ENCODE data around the gene ZNRF3.

Gene ZNRF3

GRCh38 chr22:29070490-29070889 lies 187.1 kb downstream of the ZNRF3 start:
- Mint-ChIP-seq H3K4me3 (peak overlapping the region; percentile 79 to 86 (median 82)), H3K27me3 (ENCODE audit: low read depth) (peaks cover 26% of the 10 kb centered on the region), H3K9me3 (no peaks in the 10 kb centered on the region), H3K36me3 (ENCODE audit: low read depth) (no peaks in the 10 kb centered on the region), H3K27ac (peak overlapping the region in 1 of 3 experiments; percentile 26), H3K4me1 (peaks cover 47% of the 10 kb centered on the region)
- no peak for TF ChIP-seq CTCF (IDR thresholded peaks at IDR 0.05; ENCODE audit: unreplicated experiment in 3 of 3)

GRCh38 chr22:29071261-29072045 lies 188.1 kb downstream of the ZNRF3 start:
- H3K27me3 Mint-ChIP-seq (ENCODE audit: low read depth), result peaks cover 26% of the 10 kb centered on the region
- no peaks in the 10 kb centered on the region for H3K9me3 Mint-ChIP-seq
- H3K27ac Mint-ChIP-seq, result peak overlapping the region in 2 of 3 experiments; percentile 26 to 29
- no peaks in the 10 kb centered on the region for H3K36me3 Mint-ChIP-seq (ENCODE audit: low read depth)
- no peak for TF ChIP-seq CTCF (IDR thresholded peaks at IDR 0.05; ENCODE audit: unreplicated experiment in 3 of 3)
- H3K4me1 Mint-ChIP-seq, result peaks cover 46% of the 10 kb centered on the region
- peak overlapping the region; percentile 80 to 86 (median 85) for H3K4me3 Mint-ChIP-seq

GRCh38 chr22:29072193-29072978 lies 189.0 kb downstream of the ZNRF3 start:
- Mint-ChIP-seq H3K4me3 (peak overlapping the region; percentile 80 to 85 (median 84)), H3K36me3 (ENCODE audit: low read depth) (no peaks in the 10 kb centered on the region), H3K9me3 (no peaks in the 10 kb centered on the region), H3K27ac (peak overlapping the region in 1 of 3 experiments; percentile 35), H3K27me3 (ENCODE audit: low read depth) (peaks cover 26% of the 10 kb centered on the region), H3K4me1 (peaks cover 51% of the 10 kb centered on the region)
- no peak for TF ChIP-seq CTCF (IDR thresholded peaks at IDR 0.05; ENCODE audit: unreplicated experiment in 3 of 3)

- TF ChIP-seq CTCF (IDR thresholded peaks at IDR 0.05; ENCODE audit: unreplicated experiment in 3 of 3), result no peak
- peak within 1 kb of the TSS in 2 of 3 experiments; percentile 73 to 85 for H3K27ac Mint-ChIP-seq
- peak within 1 kb of the TSS; percentile 85 to 88 (median 88) for H3K4me3 Mint-ChIP-seq
- no peaks in the 10 kb centered on the region for H3K9me3 Mint-ChIP-seq
- no peaks in the 10 kb centered on the region for H3K36me3 Mint-ChIP-seq (ENCODE audit: low read depth)
- peaks cover 57% of the 10 kb centered on the region for H3K4me1 Mint-ChIP-seq
- H3K27me3 Mint-ChIP-seq (ENCODE audit: low read depth), result peaks cover 26% of the 10 kb centered on the region
Measured at GRCh38 chr22:29072979-29073617, 189.7 kb downstream of the ZNRF3 start, which contains the start of gene KREMEN1. Gene KREMEN1 (plus strand): TSS chr22:29073035. CDS start chr22:29073131, 96 bp downstream.

- Mint-ChIP-seq H3K27me3 (ENCODE audit: low read depth) (peaks cover 26% of the 10 kb centered on the region), H3K9me3 (no peaks in the 10 kb centered on the region), H3K4me3 (peak overlapping the region; percentile 85 to 88 (median 88)), H3K4me1 (peaks cover 63% of the 10 kb centered on the region), H3K27ac (peak overlapping the region in 2 of 3 experiments; percentile 73 to 85), H3K36me3 (ENCODE audit: low read depth) (no peaks in the 10 kb centered on the region)
- TF ChIP-seq CTCF (IDR thresholded peaks at IDR 0.05; ENCODE audit: unreplicated experiment in 3 of 3), result no peak
Measured at GRCh38 chr22:29073618-29074275, 190.4 kb downstream of the ZNRF3 start.

Data from nephron (organoid).